IMR-90 (cell line): ENCODE data around the gene ADRA2B. TPM values are rescaled to one million over a fixed set of nuclear protein-coding genes. Genes with fewer than 3 reads are reported as not detected.

Experiments
- ATAC-seq: fragments of 200-7000 bp; cut with Tn5 transposase; 2 replicates; pipeline ENCODE4 v1.9.1; 2020; ENCODE audit warnings: low read depth, mild to moderate bottlenecking, moderate library complexity
- BruUV-seq: library from RNA; stranded (reverse); fragments of 400-500 nt; replicated peaks from 2 replicates; lab custom pipeline; 2021; lab: Mats Ljungman, UMichigan
- CTCF ChIA-PET: fragments of 300-600 bp; formaldehyde crosslinking; extraction: SDS; loops from one replicate; lab custom pipeline; 2021; ENCODE audit warnings: antibody characterized with exemption; lab: Yijun Ruan, JAX
- POLR2A ChIA-PET: fragments of 300-600 bp; sonication (Branson Sonifier 250); formaldehyde crosslinking; loops from one replicate; lab custom pipeline; 2022; ENCODE audit warnings: antibody characterized with exemption; ENCODE audit not compliant: unreplicated experiment; lab: Charles Lee
- DNase-seq: peaks from one replicate; pipeline ENCODE4 v3.0.0; 2013
- H2AFZ ChIP-seq: replicated peaks from 2 replicates; pipeline ENCODE3; 2013; ENCODE audit warnings: low read length, mild to moderate bottlenecking; ENCODE audit not compliant: poor library complexity
- H2AK5ac ChIP-seq: 2 replicates; pipeline ENCODE4 v1.6.1; 2013; ENCODE audit warnings: low read depth, low read length, inconsistent platforms
- H2AK9ac ChIP-seq: replicated peaks from 2 replicates; pipeline ENCODE3; 2013; ENCODE audit warnings: mild to moderate bottlenecking, low read depth, low read length, moderate library complexity; ENCODE audit not compliant: poor library complexity
- H2BK120ac ChIP-seq: 2 replicates; pipeline ENCODE4 v1.6.1; 2013; ENCODE audit warnings: low read depth, low read length, inconsistent platforms
- H2BK15ac ChIP-seq: 3 replicates; pipeline ENCODE4 v1.6.1; 2013; ENCODE audit warnings: low read depth, low read length, inconsistent platforms
- H2BK20ac ChIP-seq: 2 replicates; pipeline ENCODE4 v1.6.1; 2013; ENCODE audit warnings: low read depth, mild to moderate bottlenecking, inconsistent platforms, low read length, moderate library complexity
- H2BK5ac ChIP-seq: 2 replicates; pipeline ENCODE4 v1.6.1; 2013; ENCODE audit warnings: mild to moderate bottlenecking, low read depth, low read length, inconsistent platforms; ENCODE audit not compliant: poor library complexity, severe bottlenecking
- H3K14ac ChIP-seq: replicated peaks from 2 replicates; pipeline ENCODE4 v1.6.1; 2013; ENCODE audit warnings: low read depth, low read length, inconsistent platforms
- H3K18ac ChIP-seq: 2 replicates; pipeline ENCODE4 v1.6.1; 2013; ENCODE audit warnings: low read depth, low read length, control low read depth
- H3K23ac ChIP-seq: 2 replicates; pipeline ENCODE4 v1.6.1; 2013; ENCODE audit warnings: low read depth, low read length, inconsistent platforms
- H3K27ac ChIP-seq: 2 replicates; pipeline ENCODE4 v1.5.1; 2013; ENCODE audit warnings: mild to moderate bottlenecking, control low read depth, low read length; ENCODE audit not compliant: insufficient read depth
- H3K27me3 ChIP-seq: 2 replicates; pipeline ENCODE4 v1.6.1; 2013; ENCODE audit warnings: low read length; ENCODE audit not compliant: control insufficient read depth, insufficient read depth
- H3K36me3 ChIP-seq: 2 replicates; pipeline ENCODE4 v1.6.1; 2013; ENCODE audit warnings: low read length, mixed read lengths; ENCODE audit not compliant: control insufficient read depth, insufficient read depth
- H3K4ac ChIP-seq: 2 replicates; pipeline ENCODE4 v1.6.1; 2013; ENCODE audit warnings: low read depth, low read length, inconsistent platforms
- H3K4me1 ChIP-seq: 2 replicates; pipeline ENCODE4 v1.6.1; 2013; ENCODE audit warnings: low read length, mixed read lengths; ENCODE audit not compliant: control insufficient read depth, insufficient read depth
- H3K4me2 ChIP-seq: 2 replicates; pipeline ENCODE4 v1.6.1; 2013; ENCODE audit warnings: low read depth, mild to moderate bottlenecking, control low read depth, low read length, moderate library complexity
- H3K4me3 ChIP-seq: 2 replicates; pipeline ENCODE4 v1.5.1; 2013; ENCODE audit warnings: low read depth, mild to moderate bottlenecking, control low read depth, low read length, moderate library complexity; ENCODE audit not compliant: insufficient read depth
- H3K56ac ChIP-seq: 2 replicates; pipeline ENCODE4 v1.6.1; 2013; ENCODE audit warnings: low read length, inconsistent platforms; ENCODE audit not compliant: insufficient read depth; ENCODE audit errors: extremely low read depth
- H3K79me1 ChIP-seq, 2 experiments: 2 replicates each; pipeline ENCODE4 v1.6.1; 2013; ENCODE audit warnings: low read length in 2 of 2, inconsistent platforms in 1 of 2, low read depth in 1 of 2
- H3K9ac ChIP-seq: 2 replicates; pipeline ENCODE4 v1.6.1; 2013; ENCODE audit warnings: low read depth, low read length, control low read depth
- H3K9me1 ChIP-seq: 2 replicates; pipeline ENCODE4 v1.6.1; 2013; ENCODE audit warnings: low read length, inconsistent platforms; ENCODE audit not compliant: insufficient read depth
- H3K9me3 ChIP-seq: 2 replicates; pipeline ENCODE4 v1.6.1; 2013; ENCODE audit warnings: low read length; ENCODE audit not compliant: control insufficient read depth, insufficient read depth
- H4K20me1 ChIP-seq: 2 replicates; pipeline ENCODE4 v1.6.1; 2013; ENCODE audit warnings: low read length, inconsistent platforms; ENCODE audit not compliant: insufficient read depth
- H4K5ac ChIP-seq: 2 replicates; pipeline ENCODE4 v1.6.1; 2013; ENCODE audit warnings: mild to moderate bottlenecking, low read depth, low read length, control low read depth
- H4K8ac ChIP-seq, 2 experiments: 2 replicates each; pipeline ENCODE4 v1.6.1; 2013; ENCODE audit warnings: low read depth in 2 of 2, low read length in 2 of 2, control low read depth in 1 of 2, inconsistent platforms in 1 of 2
- H4K91ac ChIP-seq: 2 replicates; pipeline ENCODE4 v1.6.1; 2013; ENCODE audit warnings: low read depth, low read length, inconsistent platforms; ENCODE audit not compliant: insufficient read depth
- CEBPB ChIP-seq: IDR thresholded peaks from 2 replicates; pipeline ENCODE4 v1.6.1; 2012; ENCODE audit warnings: low read depth, low read length, improper control_type of control experiment
- CHD1 ChIP-seq: IDR thresholded peaks from 2 replicates; pipeline ENCODE4 v1.6.1; 2012; ENCODE audit warnings: low read depth, low read length, improper control_type of control experiment
- FOS ChIP-seq: fragments of 150-350 bp; IDR thresholded peaks from 2 replicates; pipeline ENCODE4 v1.6.1; 2016; ENCODE audit warnings: low read depth, low read length
- MAZ ChIP-seq: IDR thresholded peaks from 2 replicates; pipeline ENCODE4 v1.6.1; 2012; ENCODE audit warnings: low read depth, mild to moderate bottlenecking, low read length, improper control_type of control experiment, moderate library complexity, borderline replicate concordance
- NFE2L2 ChIP-seq: fragments of 150-350 bp; IDR thresholded peaks from 2 replicates; pipeline ENCODE4 v1.6.1; 2016; ENCODE audit warnings: low read depth, mild to moderate bottlenecking, low read length
- POLR2A ChIP-seq: IDR thresholded peaks from 2 replicates; pipeline ENCODE4 v1.6.1; 2012; ENCODE audit warnings: mild to moderate bottlenecking, low read depth, low read length
- RAD21 ChIP-seq: IDR thresholded peaks from 2 replicates; pipeline ENCODE4 v1.6.1; 2012; ENCODE audit warnings: low read length, improper control_type of control experiment
- USF2 ChIP-seq: fragments of 150-350 bp; IDR thresholded peaks from 2 replicates; pipeline ENCODE4 v1.6.1; 2017; ENCODE audit warnings: mild to moderate bottlenecking, antibody characterized with exemption, low read length, low read depth
- WGBS, 2 experiments: methylation state at CpG; one replicate each; pipeline versions ENCODE4 v1.1.5 to v1.1.7; 2013; ENCODE audit warnings: missing lambda C conversion rate in 2 of 2; ENCODE audit not compliant: insufficient read length in 1 of 2; ENCODE audit errors: extremely low coverage in 2 of 2; 5-methylcytosine and 5-hydroxymethylcytosine counted together
- dilution Hi-C: fragments of 300-500 bp; cut with HindIII; formaldehyde crosslinking; loops from one replicate; pipeline ENCODE4 v1.14.3; 2018; ENCODE audit warnings: low sequenced_read_pairs; ENCODE audit not compliant: unreplicated experiment
- in situ Hi-C: fragments of 300-500 bp; cut with MboI; formaldehyde crosslinking; loops from 3 replicates; pipeline ENCODE4 v1.14.3; 2019; ENCODE audit warnings: low sequenced_read_pairs, inconsistent platforms, mixed read lengths
- intact Hi-C: fragments of 100-400 bp; cut with micrococcal nuclease; formaldehyde crosslinking; loops from 2 replicates; pipeline ENCODE4 v1.10.0; 2022
- polyA plus RNA-seq, 3 experiments: library from polyadenylated mRNA; depleted of rRNA; stranded (reverse); fragments of >200 nt; gene quantifications; 2 replicates each; pipeline ENCODE4 v1.2.3, GENCODE V29; 2012; ENCODE audit warnings: low replicate concordance in 1 of 3
- total RNA-seq: library from RNA; depleted of rRNA; stranded (reverse); fragments of >200 nt; gene quantifications from 2 replicates; pipeline ENCODE4 v1.2.3, GENCODE V29; 2012

ADRA2B gene
- total and polyA plus RNA-seq, 2 of the 4 experiments (the other 2 are of a cell fraction), result not detected

- no peak for TF ChIP-seq FOS
Observed at GRCh38 chr2:96091711-96092572, 24.4 kb downstream of the ADRA2B start (continued).

- Histone ChIP-seq H3K9me1 (no peaks in the 10 kb centered on the region), H3K9me3 (no peaks in the 10 kb centered on the region), H4K5ac (no peak overlapping the region), H3K4ac (no peak overlapping the region), H4K20me1 (no peaks in the 10 kb centered on the region), H3K18ac (no peak overlapping the region), H3K4me2 (no peak overlapping the region), H3K27ac (no peak overlapping the region), H2BK5ac (no peak overlapping the region), H2AK9ac (no peak overlapping the region), H3K79me1 (no peaks in the 10 kb centered on the region), H3K27me3 (peaks cover 30% of the 10 kb centered on the region), H4K91ac (no peak overlapping the region), H3K56ac (no peak overlapping the region), H3K14ac (no peak overlapping the region), H3K4me1 (no peaks in the 10 kb centered on the region), H2BK20ac (no peak overlapping the region), H4K8ac (no peak overlapping the region), H2AK5ac (no peak overlapping the region), H3K4me3 (no peak overlapping the region), H3K23ac (no peak overlapping the region), H2BK15ac (no peak overlapping the region), H2BK120ac (no peak overlapping the region), H3K36me3 (no peaks in the 10 kb centered on the region), H2AFZ (no peak overlapping the region), H3K9ac (no peak overlapping the region)
- 59% methylated on average over 7 of the region's 14 CpGs; no CpG with 5 or more reads in 1 of the 2 experiments for WGBS, 2 experiments
- ChIA-PET POLR2A (no interaction called here), CTCF (no interaction called here)
- ATAC-seq, result no peak
- intact Hi-C loops (no loop called here), in situ Hi-C loops (no loop called here), dilution Hi-C loops (no loop called here)
- DNase-seq, result no peak
- TF ChIP-seq FOS (no peak), CHD1 (no peak), MAZ (no peak), RAD21 (no peak), CEBPB (no peak), POLR2A (no peak), USF2 (no peak), NFE2L2 (no peak)
- no TSS peak for BruUV-seq
Observed at GRCh38 chr2:96091141-96091710, 25.1 kb downstream of the ADRA2B start.
